ENCODE measurements around the gene TMSB4X. TPM values are rescaled to one million over a fixed set of nuclear protein-coding genes. Genes with fewer than 3 reads are reported as not detected.

Gene TMSB4X
- total RNA-seq, 4 donors from 2014 or later: 3,003 to 8,971 (median 6,474) TPM

GRCh38 chrX:12997906-12998687 is 23.2 kb downstream of the TMSB4X start:
- no peak for TF ChIP-seq CTCF (IDR thresholded peaks at IDR 0.05; ENCODE audit: low read depth)

GRCh38 chrX:12999422-12999821 is 24.5 kb downstream of the TMSB4X start:
- no peak for TF ChIP-seq CTCF (IDR thresholded peaks at IDR 0.05; ENCODE audit: low read depth)

GRCh38 chrX:13000301-13000811 is 25.4 kb downstream of the TMSB4X start:
- TF ChIP-seq CTCF (IDR thresholded peaks at IDR 0.05; ENCODE audit: low read depth): no peak

GRCh38 chrX:13001097-13001496 is 26.2 kb downstream of the TMSB4X start:
- no peak for TF ChIP-seq CTCF (IDR thresholded peaks at IDR 0.05; ENCODE audit: low read depth)

- TF ChIP-seq CTCF (IDR thresholded peaks at IDR 0.05; ENCODE audit: low read depth): no peak
These were observed 27.2 kb downstream of the TMSB4X start for GRCh38 chrX:13001961-13002671.

GRCh38 chrX:13005661-13006473 is 31.0 kb downstream of the TMSB4X start:
- no peak for TF ChIP-seq CTCF (IDR thresholded peaks at IDR 0.05; ENCODE audit: low read depth)

All from subcutaneous adipose tissue (tissue), 4 donors.